ENCODE data around the gene RNASEL.

Gene RNASEL

DNA sequence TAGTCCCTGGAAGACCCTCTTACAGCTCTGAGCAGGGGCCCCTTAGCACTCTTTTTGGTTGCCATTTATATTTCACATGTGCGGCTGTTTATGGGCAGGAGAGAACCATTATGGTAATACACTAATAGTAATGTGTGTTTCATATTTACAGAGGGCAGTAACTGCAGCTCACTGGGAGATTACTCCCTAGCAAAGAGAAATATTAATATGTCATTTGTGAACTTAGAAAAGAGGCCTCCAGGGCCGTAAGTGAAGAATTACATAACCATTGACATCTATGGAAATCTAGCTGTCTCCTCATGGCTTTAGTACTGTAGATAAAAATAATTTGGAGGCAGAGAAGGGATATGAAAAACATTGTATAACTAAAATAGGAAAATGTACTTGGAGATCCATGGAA is 38.6 kb upstream of the RNASEL start:
- H3K9me3 Mint-ChIP-seq, result no peaks in the 10 kb centered on the region
- H3K27ac Mint-ChIP-seq, result no peak overlapping the region
- H3K4me1 Mint-ChIP-seq (ENCODE audit: low read depth), result peaks cover 60% of the 10 kb centered on the region

DNA sequence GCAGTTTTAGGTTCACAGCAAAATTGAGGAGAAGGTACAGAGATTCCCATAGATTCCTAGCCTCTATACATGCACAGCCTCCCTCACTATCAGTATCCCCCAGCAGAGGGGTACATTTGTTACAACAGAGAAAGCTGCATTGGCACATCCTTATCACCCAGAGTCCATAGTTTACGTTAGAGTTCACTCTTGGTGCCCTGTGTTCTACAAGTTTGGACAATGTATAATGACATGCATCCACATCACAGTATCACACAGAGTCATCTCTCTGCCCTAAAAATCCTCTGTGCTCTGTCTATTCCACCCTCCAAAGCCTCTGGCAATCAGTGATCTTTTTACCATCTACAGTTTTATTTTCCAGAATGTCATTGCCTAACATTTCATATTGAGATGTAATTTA is 37.5 kb upstream of the RNASEL start:
- Mint-ChIP-seq H3K4me1 (ENCODE audit: low read depth) (peaks cover 53% of the 10 kb centered on the region), H3K27ac (no peak overlapping the region), H3K27me3 (ENCODE audit: low read depth) (peaks cover 17% of the 10 kb centered on the region), H3K4me3 (no peak overlapping the region), H3K9me3 (no peaks in the 10 kb centered on the region), H3K36me3 (ENCODE audit: low read depth) (no peaks in the 10 kb centered on the region)
- no peak for DNase-seq (ENCODE audit: low spot score)

More for the DNA sequence above, 38.6 kb upstream of the RNASEL start:
- H3K4me3 Mint-ChIP-seq, result no peak overlapping the region
- DNase-seq (ENCODE audit: low spot score), result no peak
- H3K36me3 Mint-ChIP-seq (ENCODE audit: low read depth), result no peaks in the 10 kb centered on the region
- H3K27me3 Mint-ChIP-seq (ENCODE audit: low read depth), result peaks cover 17% of the 10 kb centered on the region

DNA sequence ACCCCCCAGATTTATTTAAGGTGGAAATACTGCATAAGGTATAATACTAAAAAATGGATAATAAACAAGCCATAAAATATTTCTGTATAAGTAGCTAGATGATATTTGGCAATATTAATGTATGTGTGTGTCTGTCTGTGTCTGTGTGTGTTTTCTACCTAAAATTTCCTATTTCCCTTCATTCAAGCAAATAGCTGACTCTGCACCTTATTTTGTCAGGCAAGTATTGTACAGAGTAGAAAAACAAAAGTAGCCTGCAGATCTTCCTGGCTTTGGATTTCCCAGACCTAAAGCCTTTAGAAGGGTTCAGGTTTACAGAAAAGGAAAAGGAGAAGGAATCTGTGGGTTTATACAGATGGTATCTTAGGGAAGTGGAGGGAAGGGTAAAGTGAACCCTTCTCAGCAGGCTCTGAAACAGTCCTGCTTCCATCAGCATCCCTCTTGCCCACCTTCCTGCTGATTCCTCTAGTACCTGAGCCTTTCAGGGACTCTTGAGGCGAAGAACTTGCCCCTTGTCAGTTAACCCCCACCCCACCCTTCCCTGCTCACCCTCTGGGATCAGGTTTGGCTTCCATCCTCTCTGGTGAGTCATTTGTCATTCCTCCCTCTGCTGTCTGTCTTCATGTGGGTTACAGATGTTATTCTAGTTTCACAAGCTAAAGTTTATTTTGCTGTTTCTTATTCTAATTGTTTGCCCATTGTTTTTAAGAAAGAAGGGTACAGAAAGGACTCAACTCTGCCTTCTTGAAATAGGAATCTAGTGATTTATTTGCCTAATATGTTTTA is 36.9 kb upstream of the RNASEL start:
- Mint-ChIP-seq H3K4me3 (no peak overlapping the region), H3K27me3 (ENCODE audit: low read depth) (peaks cover 14% of the 10 kb centered on the region), H3K9me3 (peaks cover 5% of the 10 kb centered on the region), H3K4me1 (ENCODE audit: low read depth) (peaks cover 51% of the 10 kb centered on the region), H3K27ac (no peak overlapping the region), H3K36me3 (ENCODE audit: low read depth) (no peaks in the 10 kb centered on the region)
- no peak for DNase-seq (ENCODE audit: low spot score)

DNA sequence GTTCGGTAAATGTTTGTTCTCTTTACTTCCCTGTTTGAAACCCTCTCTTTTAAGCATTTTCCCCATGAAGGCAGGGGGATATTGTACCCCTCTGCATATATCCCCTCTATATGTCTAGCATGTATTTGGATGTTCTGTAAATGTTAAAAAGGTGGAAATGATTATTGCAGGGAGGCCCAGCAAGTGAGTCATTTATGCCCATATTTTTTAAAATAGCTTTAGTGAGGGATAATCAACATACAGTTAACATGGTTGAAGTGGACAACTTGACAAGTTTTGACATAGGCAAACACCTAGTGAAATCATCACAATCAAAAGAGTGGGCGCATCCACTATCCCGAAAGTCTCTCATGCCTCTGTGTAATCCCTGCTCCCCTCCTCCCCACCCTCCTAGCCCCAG is 36.0 kb upstream of the RNASEL start:
- Mint-ChIP-seq H3K27ac (no peak overlapping the region), H3K36me3 (ENCODE audit: low read depth) (peaks cover 2% of the 10 kb centered on the region), H3K27me3 (ENCODE audit: low read depth) (peaks cover 16% of the 10 kb centered on the region), H3K9me3 (peaks cover 10% of the 10 kb centered on the region), H3K4me1 (ENCODE audit: low read depth) (peaks cover 45% of the 10 kb centered on the region), H3K4me3 (no peak overlapping the region)
- DNase-seq (ENCODE audit: low spot score), result no peak

DNA sequence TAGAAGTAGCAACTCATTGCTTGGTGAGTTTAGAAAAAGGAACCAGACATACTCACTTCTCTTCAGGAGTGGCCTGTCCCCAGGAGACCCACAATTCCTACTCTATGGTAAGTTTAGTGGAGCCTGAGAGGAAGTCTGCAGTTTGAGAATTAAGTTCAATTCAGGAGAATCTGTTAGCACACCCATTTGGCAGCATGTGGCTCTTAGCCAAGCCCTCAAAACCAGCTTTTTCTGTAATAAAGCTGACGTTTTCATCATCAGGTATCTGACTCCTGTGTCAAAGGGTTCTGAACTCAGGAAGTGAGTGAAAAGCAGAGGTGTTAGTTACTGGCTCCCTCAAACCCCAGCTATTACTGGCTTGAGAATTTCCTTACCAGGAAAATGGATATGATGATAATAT is 35.5 kb upstream of the RNASEL start:
- Mint-ChIP-seq H3K4me1 (ENCODE audit: low read depth) (peaks cover 41% of the 10 kb centered on the region), H3K27me3 (ENCODE audit: low read depth) (peaks cover 16% of the 10 kb centered on the region), H3K27ac (no peak overlapping the region), H3K4me3 (no peak overlapping the region), H3K9me3 (peaks cover 10% of the 10 kb centered on the region), H3K36me3 (ENCODE audit: low read depth) (peaks cover 2% of the 10 kb centered on the region)
- no peak for DNase-seq (ENCODE audit: low spot score)

DNA sequence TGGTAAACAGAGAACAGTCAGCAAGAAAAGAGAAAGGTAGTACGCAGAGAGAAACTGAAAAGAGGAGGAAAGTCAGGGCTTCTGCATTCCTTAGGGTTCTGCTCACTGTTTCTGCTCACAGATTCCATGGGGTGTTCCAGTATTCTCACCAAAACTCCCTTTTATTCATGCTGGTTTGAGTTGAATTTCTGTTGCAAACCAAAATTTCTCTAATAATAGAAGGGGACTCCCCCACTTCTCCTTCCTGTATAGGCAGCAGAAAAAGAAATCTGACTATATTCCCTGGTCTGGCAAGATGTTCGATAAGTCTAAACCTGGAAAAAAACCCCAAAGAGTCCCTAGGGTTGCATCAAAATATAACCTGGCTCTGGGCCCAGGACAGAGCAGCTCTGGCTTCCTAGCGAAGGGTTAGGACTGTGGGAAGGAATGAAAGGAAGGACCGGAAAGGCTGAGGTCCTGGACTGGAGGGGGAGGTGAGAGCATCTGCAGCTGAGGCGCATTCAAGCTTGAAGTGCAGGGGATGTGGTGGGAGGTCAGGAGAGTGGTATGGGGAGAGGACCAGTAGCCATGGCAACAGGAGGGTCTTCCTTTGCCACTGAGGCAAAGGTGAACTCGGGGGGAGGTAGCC is 34.0 kb upstream of the RNASEL start:
- no peak overlapping the region for H3K4me3 Mint-ChIP-seq
- no peak overlapping the region for H3K27ac Mint-ChIP-seq
- no peak for DNase-seq (ENCODE audit: low spot score)
- H3K27me3 Mint-ChIP-seq (ENCODE audit: low read depth), result peaks cover 27% of the 10 kb centered on the region
- peaks cover 2% of the 10 kb centered on the region for H3K36me3 Mint-ChIP-seq (ENCODE audit: low read depth)
- H3K9me3 Mint-ChIP-seq, result peaks cover 10% of the 10 kb centered on the region
- peaks cover 44% of the 10 kb centered on the region for H3K4me1 Mint-ChIP-seq (ENCODE audit: low read depth)

DNA sequence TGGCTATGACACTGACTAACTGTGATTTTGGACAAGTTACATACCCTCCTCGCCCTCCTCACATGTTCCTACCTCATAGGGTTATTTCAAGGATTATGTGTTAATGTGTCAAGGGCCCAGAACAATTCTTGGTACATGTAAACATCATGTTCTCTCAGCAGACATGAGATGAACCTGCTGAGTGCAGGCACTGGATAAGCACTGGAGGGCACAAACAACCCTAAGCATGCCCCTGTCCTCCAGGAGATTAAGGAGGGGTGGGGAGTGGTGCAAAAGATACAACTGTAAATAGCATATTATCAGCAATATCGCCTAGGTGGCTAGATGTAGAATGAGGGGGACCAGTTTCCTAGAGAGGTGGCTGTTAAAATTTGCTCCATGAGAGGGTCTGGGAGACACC is 32.9 kb upstream of the RNASEL start:
- DNase-seq (ENCODE audit: low spot score), result no peak
- peaks cover 2% of the 10 kb centered on the region for H3K36me3 Mint-ChIP-seq (ENCODE audit: low read depth)
- H3K9me3 Mint-ChIP-seq, result peaks cover 10% of the 10 kb centered on the region
- no peak overlapping the region for H3K4me3 Mint-ChIP-seq
- H3K27ac Mint-ChIP-seq, result no peak overlapping the region
- peaks cover 32% of the 10 kb centered on the region for H3K27me3 Mint-ChIP-seq (ENCODE audit: low read depth)
- H3K4me1 Mint-ChIP-seq (ENCODE audit: low read depth), result peaks cover 52% of the 10 kb centered on the region

DNA sequence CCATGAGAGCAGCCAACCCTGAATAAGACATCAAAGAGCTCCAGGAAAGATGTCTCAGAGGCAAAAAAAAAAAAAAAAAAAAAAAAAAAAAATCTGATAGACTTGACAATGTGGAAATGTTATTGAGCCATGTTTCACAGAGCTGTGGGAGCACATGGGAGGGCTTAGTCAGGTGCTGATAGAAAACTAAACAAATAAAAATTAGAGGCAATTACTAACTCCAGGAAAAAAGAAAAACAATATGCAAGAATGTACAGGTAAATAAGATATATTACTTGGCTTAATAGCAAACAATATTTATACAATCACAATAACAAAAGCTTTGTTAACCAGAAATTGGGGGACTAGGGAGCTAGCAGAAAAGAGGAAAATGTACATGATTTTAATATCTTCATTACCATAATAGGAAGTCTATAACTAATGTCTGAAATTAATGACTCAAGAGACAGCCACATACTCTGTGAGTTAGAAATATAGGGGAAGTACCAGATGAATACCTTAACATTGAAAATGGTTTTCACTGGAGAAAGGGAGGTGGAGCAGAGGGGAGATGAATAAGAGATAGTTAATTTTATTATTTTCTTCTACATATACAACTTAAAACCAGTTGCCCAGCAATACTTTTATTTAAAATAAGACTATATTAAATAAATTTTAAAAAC is 32.0 kb upstream of the RNASEL start:
- Mint-ChIP-seq H3K27ac (no peak overlapping the region), H3K4me1 (ENCODE audit: low read depth) (peaks cover 52% of the 10 kb centered on the region), H3K27me3 (ENCODE audit: low read depth) (peaks cover 33% of the 10 kb centered on the region), H3K36me3 (ENCODE audit: low read depth) (peaks cover 2% of the 10 kb centered on the region), H3K9me3 (peaks cover 10% of the 10 kb centered on the region), H3K4me3 (no peak overlapping the region)
- no peak for DNase-seq (ENCODE audit: low spot score)

DNA sequence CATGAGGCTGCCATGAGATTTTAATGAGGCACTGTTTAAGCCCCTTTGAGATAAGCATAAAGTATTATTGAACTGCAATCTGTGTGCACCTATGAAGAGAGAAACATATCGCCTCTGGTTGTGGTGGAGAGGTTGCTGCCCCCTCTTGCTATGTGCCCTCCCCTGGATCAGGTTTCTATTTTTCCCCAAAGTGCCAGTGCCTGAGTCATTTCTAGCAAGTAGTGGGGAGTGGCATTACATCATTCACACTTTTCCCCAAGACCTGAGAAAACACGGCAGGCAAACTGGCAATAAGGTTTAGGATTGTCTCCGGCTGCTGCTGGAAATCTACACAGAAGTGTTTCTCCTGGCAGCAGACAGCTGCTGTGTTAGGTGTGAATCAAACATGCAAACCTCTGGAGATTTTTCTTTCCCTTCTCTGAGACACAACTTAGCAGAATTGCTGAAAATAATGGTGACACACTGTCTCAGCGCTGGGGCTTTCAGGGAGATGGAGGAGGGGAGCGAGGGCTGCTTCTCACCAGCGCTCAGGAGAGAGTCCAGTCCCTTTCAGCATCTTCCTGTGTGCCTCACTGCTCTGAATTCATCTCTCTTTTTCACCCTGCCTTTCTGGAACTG is 28.8 kb upstream of the RNASEL start:
- peaks cover 10% of the 10 kb centered on the region for H3K9me3 Mint-ChIP-seq
- H3K36me3 Mint-ChIP-seq (ENCODE audit: low read depth), result peaks cover 2% of the 10 kb centered on the region
- H3K27me3 Mint-ChIP-seq (ENCODE audit: low read depth), result peaks cover 43% of the 10 kb centered on the region
- H3K27ac Mint-ChIP-seq, result no peak overlapping the region
- no peak for DNase-seq (ENCODE audit: low spot score)
- no peak overlapping the region for H3K4me3 Mint-ChIP-seq
- H3K4me1 Mint-ChIP-seq (ENCODE audit: low read depth), result peaks cover 53% of the 10 kb centered on the region

DNA sequence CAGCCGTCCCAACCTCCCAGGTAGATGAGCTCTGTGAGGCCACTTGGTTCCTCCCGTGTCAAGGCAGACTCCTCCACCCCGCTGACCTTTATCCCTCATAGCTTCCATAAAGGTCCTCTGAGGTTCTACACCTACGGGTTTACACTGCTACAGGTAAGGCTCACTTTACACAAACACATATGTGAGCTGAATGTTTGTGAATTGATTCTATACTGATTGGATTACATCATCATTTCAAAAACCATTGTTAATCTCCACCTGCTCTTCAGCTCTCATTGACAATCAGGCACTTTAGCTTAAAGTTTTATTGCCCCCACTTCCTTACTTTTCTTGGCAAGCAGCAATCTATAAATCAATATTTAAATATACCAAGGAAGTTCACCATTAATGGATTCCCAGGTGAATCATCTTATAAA is 28.0 kb upstream of the RNASEL start:
- H3K27ac Mint-ChIP-seq, result no peak overlapping the region
- no peak for DNase-seq (ENCODE audit: low spot score)
- peaks cover 2% of the 10 kb centered on the region for H3K36me3 Mint-ChIP-seq (ENCODE audit: low read depth)
- H3K27me3 Mint-ChIP-seq (ENCODE audit: low read depth), result peaks cover 52% of the 10 kb centered on the region
- H3K9me3 Mint-ChIP-seq, result peaks cover 10% of the 10 kb centered on the region
- peaks cover 53% of the 10 kb centered on the region for H3K4me1 Mint-ChIP-seq (ENCODE audit: low read depth)
- H3K4me3 Mint-ChIP-seq, result peak overlapping the region; percentile 68

DNA sequence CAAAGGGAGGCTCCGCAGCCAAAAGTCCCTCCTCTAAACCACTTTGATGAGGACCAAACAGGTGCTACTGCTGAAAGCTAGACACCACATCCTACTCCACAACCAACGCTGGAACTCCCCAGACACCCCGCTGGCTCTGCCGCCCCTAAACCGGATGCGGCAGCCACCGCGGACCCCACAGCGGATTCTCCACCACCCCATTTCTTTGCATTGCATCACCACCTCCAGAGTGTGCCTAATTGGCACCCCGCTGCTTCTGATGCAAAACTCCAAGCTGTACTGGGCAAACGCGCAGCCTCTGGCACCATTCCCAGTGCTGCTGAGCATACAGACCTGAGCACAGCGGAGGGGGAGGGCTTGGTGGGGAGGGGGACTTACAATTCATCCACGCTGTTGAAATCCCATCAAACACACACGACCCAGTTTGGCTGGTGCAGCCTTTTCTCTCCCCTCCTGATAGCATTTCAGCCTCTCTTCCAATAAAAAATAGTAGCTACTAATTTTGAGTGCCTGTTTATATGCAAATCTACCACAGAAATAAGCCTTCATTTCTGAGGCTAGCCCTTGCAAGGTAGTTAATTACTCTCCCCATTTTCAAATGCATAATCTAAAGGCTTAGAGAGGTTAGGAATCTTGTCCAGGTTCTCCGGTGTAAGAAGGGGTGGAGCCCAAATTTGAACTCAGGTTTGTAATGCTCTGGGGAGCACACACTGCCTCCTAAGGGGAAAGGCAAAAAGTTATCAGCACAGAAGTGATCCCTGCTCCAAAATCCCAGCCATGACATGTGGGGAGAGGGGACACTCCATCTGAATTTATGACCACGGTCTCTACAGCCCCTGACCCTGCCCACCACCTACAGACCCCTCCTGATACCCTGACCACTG is 27.3 kb upstream of the RNASEL start:
- Mint-ChIP-seq H3K27ac (peak overlapping the region; percentile 59), H3K4me3 (peak overlapping the region; percentile 68), H3K36me3 (ENCODE audit: low read depth) (peaks cover 2% of the 10 kb centered on the region), H3K27me3 (ENCODE audit: low read depth) (peaks cover 53% of the 10 kb centered on the region), H3K9me3 (peaks cover 10% of the 10 kb centered on the region), H3K4me1 (ENCODE audit: low read depth) (peaks cover 53% of the 10 kb centered on the region)
- peak; percentile 91 for DNase-seq (ENCODE audit: low spot score)

DNA sequence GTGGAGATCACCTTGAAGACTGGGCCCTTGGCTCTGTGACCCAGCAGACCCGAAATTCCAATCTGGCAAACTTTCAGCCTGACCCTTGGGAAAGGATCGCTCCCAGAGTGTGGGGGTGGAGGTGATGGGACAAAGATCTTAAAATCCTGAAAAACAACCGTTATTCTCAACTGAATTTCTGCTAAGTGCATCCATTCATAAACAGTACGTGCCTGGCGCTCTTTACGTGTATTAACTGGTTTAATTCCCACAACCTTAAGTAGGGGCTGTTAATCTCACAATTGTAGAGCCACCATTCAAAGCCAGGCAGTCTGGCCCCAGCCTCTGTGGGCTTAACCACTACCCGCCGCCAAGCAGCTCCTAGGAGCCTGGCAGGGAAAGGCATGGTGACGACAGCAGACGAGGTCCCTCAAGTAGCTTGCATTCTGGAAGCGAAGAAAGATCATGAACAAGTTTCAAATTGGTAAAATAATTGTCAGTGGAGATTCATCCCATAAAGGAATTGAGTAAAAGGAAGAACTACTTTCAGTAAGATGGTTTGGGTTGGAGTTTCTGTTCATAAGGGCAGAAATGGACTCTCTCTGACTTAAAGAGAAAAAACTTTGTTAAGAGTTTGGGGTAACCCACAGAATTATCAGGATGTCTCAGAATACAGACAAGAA is 26.5 kb upstream of the RNASEL start:
- peaks cover 58% of the 10 kb centered on the region for H3K27me3 Mint-ChIP-seq (ENCODE audit: low read depth)
- peak overlapping the region; percentile 59 for H3K27ac Mint-ChIP-seq
- H3K9me3 Mint-ChIP-seq, result peaks cover 2% of the 10 kb centered on the region
- peak overlapping the region; percentile 68 for H3K4me3 Mint-ChIP-seq
- H3K36me3 Mint-ChIP-seq (ENCODE audit: low read depth), result peaks cover under 1% of the 10 kb centered on the region
- peaks cover 54% of the 10 kb centered on the region for H3K4me1 Mint-ChIP-seq (ENCODE audit: low read depth)
- peak; percentile 68 for DNase-seq (ENCODE audit: low spot score)
